Measurements from ENCODE around the gene ITIH4.

The ITIH4 gene

DNA sequence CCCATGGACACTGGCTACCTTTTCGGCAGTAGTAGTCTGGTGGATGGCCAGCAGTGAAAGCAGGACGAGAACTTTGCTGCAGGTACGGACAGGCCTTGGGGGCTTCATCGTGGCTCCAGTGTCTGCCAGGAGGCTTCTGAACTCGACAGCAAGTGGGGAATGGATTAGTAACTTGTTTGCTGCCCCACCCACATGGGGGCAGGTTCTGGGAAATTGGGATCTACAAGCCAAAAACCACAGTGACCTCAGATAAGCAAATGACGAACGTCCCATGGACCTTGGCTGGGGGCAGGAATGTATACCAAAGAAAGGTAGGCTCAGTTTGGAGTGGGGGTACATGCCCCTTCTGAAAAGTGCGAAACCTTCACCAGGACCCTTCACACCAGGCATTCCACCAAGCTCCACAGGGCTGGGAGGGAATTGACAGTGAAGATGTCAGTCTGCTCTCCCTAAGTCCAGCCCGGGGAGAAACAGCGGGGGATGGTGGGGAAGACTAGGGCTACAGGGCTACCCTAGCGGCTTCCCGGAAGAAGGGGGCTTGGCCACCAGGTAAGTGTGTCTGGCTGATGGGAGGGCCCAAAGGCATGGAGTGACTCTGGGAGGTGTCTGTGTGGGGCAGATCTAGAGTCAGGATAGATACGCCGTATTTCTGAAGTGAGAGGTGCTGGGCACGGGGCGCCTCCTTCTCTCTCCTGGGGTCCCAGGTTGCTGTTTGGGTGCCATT is at the start of gene ITIH4:
TSS of gene ITIH4 (minus strand) at position 138 of the 724 bp plus-strand sequence. CDS start at position 108, 30 bp downstream.
- no peak for DNase-seq (ENCODE audit: low read depth in 2 of 2)

GRCh38 chr3:52880047-52880446 is 49.6 kb upstream of the ITIH4 start:
- no peak for DNase-seq (ENCODE audit: low read depth in 2 of 2)

DNA sequence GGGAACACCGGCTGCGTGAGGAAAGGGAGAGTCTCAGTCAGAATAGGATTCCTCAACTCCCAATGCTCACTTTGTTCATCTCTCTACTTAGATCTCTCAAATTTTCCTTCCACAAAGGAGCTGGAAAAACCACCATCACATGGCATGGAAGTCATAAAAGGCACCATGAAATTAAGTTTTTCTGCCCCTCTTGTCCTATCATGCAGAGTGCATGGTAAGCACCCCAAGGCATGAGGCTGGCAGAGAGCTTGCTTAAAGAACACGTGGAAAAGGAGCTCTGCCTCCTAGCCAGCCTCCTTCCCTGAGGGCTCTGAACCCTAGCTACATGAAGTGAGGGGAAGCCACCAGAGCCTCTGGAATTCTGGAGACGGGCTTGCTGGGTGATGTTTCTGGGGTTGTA is 49.1 kb upstream of the ITIH4 start:
- DNase-seq (ENCODE audit: low read depth in 2 of 2), result no peak

GRCh38 chr3:52879090-52879489 is 48.6 kb upstream of the ITIH4 start:
- DNase-seq (ENCODE audit: low read depth in 2 of 2), result no peak

DNA sequence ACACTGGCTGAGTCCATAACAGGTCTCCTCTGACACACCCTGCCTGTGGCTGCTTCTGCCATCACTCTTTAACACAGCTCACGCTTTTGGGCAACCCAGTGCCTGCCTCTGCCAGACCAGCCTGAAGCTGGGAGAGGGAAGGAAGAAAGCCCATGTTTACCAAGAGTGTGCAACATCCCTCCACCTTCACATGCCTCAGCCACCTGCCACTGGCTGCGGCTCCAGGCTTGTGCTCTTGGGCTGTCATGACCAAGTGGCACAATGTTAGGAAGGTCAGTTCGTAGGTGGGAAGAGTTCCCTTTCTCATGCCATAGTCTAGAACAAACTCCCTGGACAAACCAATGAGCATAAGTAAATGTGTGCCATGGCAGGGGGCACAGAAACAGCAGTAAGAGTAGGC is 46.6 kb upstream of the ITIH4 start:
- no peak for DNase-seq (ENCODE audit: low read depth in 2 of 2)

DNA sequence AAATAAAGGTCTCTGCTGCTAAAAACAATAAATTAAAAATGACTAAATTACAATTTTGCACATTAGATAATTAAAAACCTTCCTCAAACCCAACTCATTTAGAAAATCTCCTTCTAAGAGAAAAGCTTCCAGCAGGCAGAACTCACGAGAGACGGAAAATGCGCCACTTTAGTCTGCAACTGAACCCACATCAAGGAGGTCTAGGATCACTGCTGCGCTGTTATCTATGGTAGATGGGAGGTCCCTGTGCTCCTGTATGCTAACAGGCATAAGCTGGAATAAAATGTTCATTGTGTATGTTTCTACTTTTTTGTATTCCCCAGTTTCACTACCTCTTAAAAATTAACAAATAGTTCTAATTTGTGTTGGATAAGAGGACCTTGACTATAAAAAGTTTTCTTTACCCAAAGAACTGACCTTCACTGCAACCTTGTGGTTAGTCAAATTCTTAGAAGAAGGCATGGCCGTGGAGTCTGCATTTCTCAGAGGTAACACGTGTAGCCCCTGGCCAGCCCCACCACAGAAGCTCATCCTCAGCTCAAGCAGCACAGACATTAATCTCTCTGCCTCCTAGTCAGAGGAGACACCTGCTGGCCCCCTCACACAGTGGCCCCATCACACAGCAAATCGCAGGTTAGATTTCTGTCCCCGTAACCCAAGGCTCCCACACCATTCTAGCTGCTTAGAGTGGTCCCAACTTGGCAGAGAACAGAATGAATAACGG is 44.6 kb upstream of the ITIH4 start:
- DNase-seq (ENCODE audit: low read depth in 2 of 2), result no peak

DNA sequence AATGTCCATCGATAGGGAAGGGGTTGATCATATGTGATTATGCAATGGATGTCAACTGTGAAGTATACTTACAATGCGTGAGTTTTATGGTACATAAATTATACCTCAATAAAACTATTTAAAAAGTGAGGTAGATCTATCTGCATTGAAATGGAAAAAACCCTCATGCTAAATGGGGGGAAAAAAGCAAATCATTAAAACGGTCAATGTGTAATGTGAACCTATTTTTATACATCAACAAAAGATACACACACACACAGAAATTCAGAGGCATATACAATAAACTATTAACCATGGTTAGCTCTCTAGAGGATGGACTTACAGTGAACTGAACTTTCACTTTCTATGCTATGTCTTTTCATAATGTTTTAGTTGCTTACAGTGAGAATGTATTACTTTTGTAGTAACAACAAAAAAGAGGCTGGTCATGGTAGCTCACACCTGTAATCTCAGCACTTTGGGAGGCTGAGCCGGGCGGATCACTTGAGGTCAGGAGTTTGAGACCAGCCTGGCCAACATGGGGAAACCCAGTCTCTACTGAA is 43.8 kb upstream of the ITIH4 start:
- no peak for DNase-seq (ENCODE audit: low read depth in 2 of 2)

- DNase-seq (ENCODE audit: low read depth in 2 of 2), result no peak
These were observed 43.1 kb upstream of the ITIH4 start for GRCh38 chr3:52873433-52874159.

GRCh38 chr3:52872245-52872644 is 41.8 kb upstream of the ITIH4 start:
- DNase-seq (ENCODE audit: low read depth in 2 of 2), result no peak

DNA sequence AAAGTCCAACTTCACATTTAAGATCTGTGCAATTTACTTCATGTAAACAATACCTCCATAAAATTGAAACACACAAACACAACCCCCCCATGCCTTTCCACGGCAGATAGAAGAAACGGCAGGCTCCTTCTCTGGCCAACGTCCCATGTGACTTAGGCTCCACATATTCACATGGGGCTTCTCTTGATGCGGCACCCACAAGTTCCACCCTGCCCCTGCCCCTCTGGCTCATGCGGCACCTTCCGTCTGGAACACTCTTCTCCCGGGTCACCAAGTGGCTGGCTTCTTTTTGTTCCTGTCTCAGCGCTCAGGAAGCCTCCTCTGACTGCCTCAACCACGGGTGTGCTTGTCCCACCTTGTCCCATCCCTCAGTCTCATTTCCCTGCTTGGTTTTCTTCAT is 41.3 kb upstream of the ITIH4 start:
- no peak for DNase-seq (ENCODE audit: low read depth in 2 of 2)

- no peak for DNase-seq (ENCODE audit: low read depth in 2 of 2)
These were observed 40.0 kb upstream of the ITIH4 start for GRCh38 chr3:52870471-52870870.

DNA sequence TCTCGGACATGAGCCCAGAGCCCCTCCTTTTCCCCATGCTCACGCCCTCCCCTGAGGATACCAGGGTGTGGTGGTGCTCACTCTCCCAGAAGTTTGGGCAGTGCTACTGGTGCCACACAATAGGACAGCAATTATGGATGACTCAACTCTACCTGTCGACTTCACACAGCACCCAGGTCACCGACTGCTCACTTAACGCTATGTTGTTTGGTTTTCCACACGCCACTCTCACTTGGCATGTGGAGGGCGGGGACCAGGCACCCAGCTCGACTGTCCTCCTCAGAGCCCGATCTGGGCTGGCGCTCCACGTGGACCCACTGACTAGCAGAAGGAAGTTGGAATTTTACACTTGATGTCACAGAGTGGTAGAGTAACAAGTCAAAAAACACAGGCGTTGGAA is 36.0 kb upstream of the ITIH4 start:
- DNase-seq (ENCODE audit: low read depth in 2 of 2), result no peak

GRCh38 chr3:52865994-52866393 is 35.5 kb upstream of the ITIH4 start:
- no peak for DNase-seq (ENCODE audit: low read depth in 2 of 2)

- no peak for DNase-seq (ENCODE audit: low read depth in 2 of 2)
These were observed 29.9 kb upstream of the ITIH4 start for GRCh38 chr3:52860424-52860768.

DNA sequence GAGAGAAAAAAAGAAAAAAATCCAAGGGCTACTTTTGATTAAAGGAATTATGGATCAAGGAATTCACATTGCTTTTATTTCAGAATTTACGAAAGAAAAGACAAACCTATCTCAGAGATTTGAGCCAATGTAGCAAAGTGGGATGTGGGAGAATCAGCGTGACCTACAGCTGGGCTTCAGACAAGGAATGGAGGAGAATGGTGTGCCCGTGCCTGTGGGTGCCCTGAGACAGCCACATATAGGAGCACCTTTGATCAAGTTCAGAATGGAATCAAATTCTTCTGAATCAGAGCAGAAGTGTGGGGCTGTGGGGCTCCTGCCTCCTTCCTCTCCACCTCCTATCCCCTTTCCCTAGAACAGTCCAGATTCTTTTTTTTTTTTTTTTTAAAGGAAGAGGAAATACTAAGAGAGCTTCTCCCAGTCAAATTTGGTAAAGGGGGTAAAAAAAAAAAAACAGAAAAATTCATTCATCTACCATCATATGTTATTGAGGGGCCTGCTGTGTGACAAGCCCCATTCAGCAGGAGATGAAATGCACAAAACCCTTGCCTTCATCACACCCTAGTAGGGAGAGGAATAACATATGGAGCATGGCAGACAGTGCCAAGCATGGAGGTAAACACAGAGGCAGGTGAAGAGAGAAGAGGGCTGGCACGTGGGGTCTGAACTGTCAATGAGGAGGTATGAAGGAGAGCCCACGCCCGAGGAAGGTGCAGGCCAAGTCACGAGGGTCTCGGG is 29.4 kb upstream of the ITIH4 start:
- no peak for DNase-seq (ENCODE audit: low read depth in 2 of 2)

GRCh38 chr3:52857864-52858263 is 27.4 kb upstream of the ITIH4 start:
- no peak for DNase-seq (ENCODE audit: low read depth in 2 of 2)

- DNase-seq (ENCODE audit: low read depth in 2 of 2), result no peak
These were observed 26.7 kb upstream of the ITIH4 start for GRCh38 chr3:52857133-52857532.

DNA sequence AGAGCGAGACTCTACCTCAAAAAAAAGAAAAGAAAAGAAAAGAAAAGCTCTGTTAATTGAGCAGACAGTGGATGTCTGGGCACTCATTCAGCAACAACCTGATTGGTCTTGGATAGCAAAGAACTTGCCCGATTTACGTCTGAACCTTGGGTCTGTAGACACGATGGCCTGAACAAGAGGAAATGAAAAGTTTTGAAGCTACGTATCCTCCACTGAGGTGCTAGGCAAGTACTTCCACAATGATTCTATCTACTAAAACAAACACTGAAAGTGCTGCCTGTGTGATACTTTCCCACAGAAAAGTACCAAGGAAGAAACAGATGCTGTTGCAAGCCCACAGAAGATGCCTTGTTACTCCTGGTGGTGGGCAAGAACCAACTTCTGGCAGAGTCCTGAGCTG is 26.2 kb upstream of the ITIH4 start:
- DNase-seq (ENCODE audit: low read depth in 2 of 2), result no peak

GRCh38 chr3:52854013-52854412 is 23.5 kb upstream of the ITIH4 start:
- DNase-seq (ENCODE audit: low read depth in 2 of 2), result no peak

DNA sequence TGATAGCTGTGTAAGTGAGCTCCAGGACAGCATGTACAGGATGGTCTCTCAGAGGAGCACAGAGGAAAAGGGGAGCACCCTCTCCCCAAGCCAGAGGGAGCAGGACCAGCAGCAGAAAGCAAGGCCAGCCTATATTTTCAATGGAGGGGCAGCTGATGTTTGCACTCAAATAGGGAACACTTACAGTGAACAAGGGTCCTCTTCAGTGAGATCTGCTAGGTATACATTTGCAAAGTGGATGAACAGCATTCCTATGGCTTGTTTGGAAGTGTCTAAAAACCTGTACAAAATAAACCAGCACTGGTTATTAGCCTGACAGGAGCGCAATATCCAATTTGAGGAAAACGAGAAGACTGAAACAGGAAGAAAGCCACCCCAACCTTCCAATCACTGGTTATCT is 21.9 kb upstream of the ITIH4 start:
- DNase-seq (ENCODE audit: low read depth in 2 of 2), result no peak

GRCh38 chr3:52851348-52851747 is 20.9 kb upstream of the ITIH4 start:
- DNase-seq (ENCODE audit: low read depth in 2 of 2), result peak in 1 of 2 donors; percentile 7

GRCh38 chr3:52849656-52850055 is 19.2 kb upstream of the ITIH4 start:
- no peak for DNase-seq (ENCODE audit: low read depth in 2 of 2)

Data from stimulated activated CD4-positive, alpha-beta T cell treated with anti-CD3 and anti-CD28 coated beads, Interleukin-4, amount 100 ng/mL, for 48 hours (primary cell).